ENCODE data around the gene LIPC.

DNA sequence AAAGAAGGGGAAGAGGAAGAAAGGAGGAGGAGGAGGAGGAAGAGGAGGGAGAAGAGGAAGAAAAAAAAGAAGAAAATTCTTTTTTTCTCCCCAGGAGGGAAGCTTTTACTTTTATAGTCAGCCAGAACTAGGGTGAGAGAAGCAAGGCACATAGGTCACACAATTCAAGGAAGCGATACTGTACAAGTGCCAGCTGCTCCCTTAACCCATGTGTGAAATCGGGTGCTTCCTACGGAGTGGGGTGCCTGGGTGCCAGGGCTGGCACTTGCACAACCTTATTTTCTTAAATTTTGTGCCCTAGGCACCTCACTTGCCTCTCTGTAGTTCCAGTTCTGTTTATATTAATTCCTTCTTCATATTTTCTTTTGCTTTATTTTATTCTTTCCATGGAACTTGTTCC lies 150.4 kb downstream of the LIPC start:
- TF ChIP-seq FOXM1 (IDR thresholded peaks at IDR 0.05; ENCODE audit: borderline replicate concordance, low read depth) (no peak), YY1 (IDR thresholded peaks at IDR 0.05; ENCODE audit: low read depth) (no peak), ZBTB7A (IDR thresholded peaks at IDR 0.05; ENCODE audit: low read depth) (no peak), CREB1 (IDR thresholded peaks at IDR 0.05; ENCODE audit: low read depth) (no peak), TCF12 (IDR thresholded peaks at IDR 0.05; ENCODE audit: low read depth) (no peak), EP300 (IDR thresholded peaks at IDR 0.05; ENCODE audit: borderline replicate concordance) (no peak), REST (IDR thresholded peaks at IDR 0.05; ENCODE audit: low read depth) (no peak), RAD21 (IDR thresholded peaks at IDR 0.05; ENCODE audit: low read depth) (no peak), CEBPB (IDR thresholded peaks at IDR 0.05) (no peak), MAX (IDR thresholded peaks at IDR 0.05) (no peak), TAF1 (IDR thresholded peaks at IDR 0.05; ENCODE audit: low read depth) (no peak), USF1 (IDR thresholded peaks at IDR 0.05) (no peak), TEAD4 (IDR thresholded peaks at IDR 0.05) (no peak)
